GM12878 (cell line): ENCODE results near the gene CIAO2B. TPM values are rescaled to one million over a fixed set of nuclear protein-coding genes. Genes with fewer than 3 reads are reported as not detected.

Source experiments
- CBX3 ChIP-seq: fragments of 200-600 bp; sonication (generic); IDR thresholded peaks from 2 replicates; pipeline ENCODE4 v1.6.1; 2016; ENCODE audit warnings: low read depth, borderline replicate concordance
- E2F4 ChIP-seq: IDR thresholded peaks from 2 replicates; pipeline ENCODE4 v1.6.1; 2012; ENCODE audit warnings: low read depth, low read length, improper control_type of control experiment
- E2F8 ChIP-seq: fragments of 450-650 bp; IDR thresholded peaks from 2 replicates; pipeline ENCODE4 v1.6.1; 2018; ENCODE audit warnings: mild to moderate bottlenecking, low read depth, moderate library complexity; ENCODE audit not compliant: partially characterized antibody
- EGR1 ChIP-seq, 2 experiments: IDR thresholded peaks; 1 replicate in 1 of 2; 2 replicates in 1 of 2; pipeline ENCODE4 v1.6.1; 2011 to 2012; ENCODE audit warnings: low read depth in 2 of 2, low read length in 2 of 2, borderline replicate concordance in 1 of 2, mild to moderate bottlenecking in 1 of 2, moderate library complexity in 1 of 2
- GATAD2B ChIP-seq: fragments of 450-650 bp; conservative IDR thresholded peaks from 2 replicates; pipeline ENCODE4 v1.6.1; 2017; ENCODE audit warnings: low read depth, mild to moderate bottlenecking, moderate library complexity
- HDAC6 ChIP-seq: fragments of 200-600 bp; sonication (generic); IDR thresholded peaks from one replicate; pipeline ENCODE4 v1.8.0; 2017; ENCODE audit warnings: antibody characterized with exemption; ENCODE audit not compliant: unreplicated experiment
- IRF3 ChIP-seq: fragments of 450-650 bp; IDR thresholded peaks from 2 replicates; pipeline ENCODE4 v1.6.1; 2014; ENCODE audit warnings: mild to moderate bottlenecking
- NR2C1 ChIP-seq: fragments of 450-650 bp; IDR thresholded peaks from 2 replicates; pipeline ENCODE4 v1.6.1; 2017; ENCODE audit warnings: antibody characterized with exemption, mild to moderate bottlenecking, moderate library complexity
- NR2F1 ChIP-seq: fragments of 450-650 bp; conservative IDR thresholded peaks from 2 replicates; pipeline ENCODE4 v1.6.1; 2017; ENCODE audit warnings: mild to moderate bottlenecking
- PAX5 ChIP-seq: IDR thresholded peaks from 2 replicates; pipeline ENCODE4 v1.6.1; 2011; ENCODE audit warnings: low read depth, low read length, borderline replicate concordance
- POLR2A ChIP-seq: IDR thresholded peaks from 2 replicates; pipeline ENCODE4 v1.6.1; 2011; ENCODE audit warnings: low read depth, mild to moderate bottlenecking, low read length
- POU2F2 ChIP-seq: IDR thresholded peaks from 3 replicates; pipeline ENCODE4 v1.6.1; 2011; ENCODE audit warnings: low read depth, mild to moderate bottlenecking, low read length, borderline replicate concordance
- RB1 ChIP-seq: fragments of 450-650 bp; formaldehyde crosslinking; IDR thresholded peaks from 2 replicates; pipeline ENCODE4 v1.6.1; 2017; ENCODE audit warnings: mild to moderate bottlenecking, borderline replicate concordance
- RCOR1 ChIP-seq: conservative IDR thresholded peaks from 2 replicates; pipeline ENCODE4 v1.6.1; 2012; ENCODE audit warnings: low read depth, low read length, improper control_type of control experiment
- RELA ChIP-seq: fragments of 450-650 bp; IDR thresholded peaks from 2 replicates; pipeline ENCODE4 v1.8.0; 2014; ENCODE audit warnings: borderline replicate concordance; ENCODE audit not compliant: partially characterized antibody
- SIX5 ChIP-seq: IDR thresholded peaks from 2 replicates; pipeline ENCODE4 v1.6.1; 2011; ENCODE audit warnings: mild to moderate bottlenecking, low read depth, low read length, moderate library complexity; ENCODE audit not compliant: severe bottlenecking
- SKIL ChIP-seq: fragments of 450-650 bp; IDR thresholded peaks from 2 replicates; pipeline ENCODE4 v1.6.1; 2017; ENCODE audit warnings: mild to moderate bottlenecking, low read depth, inconsistent platforms; ENCODE audit not compliant: poor library complexity, severe bottlenecking
- SMAD5 ChIP-seq: IDR thresholded peaks from 2 replicates; pipeline ENCODE4 v1.6.1; 2016; ENCODE audit warnings: antibody characterized with exemption, low read depth
- SP1 ChIP-seq: IDR thresholded peaks from one replicate; pipeline ENCODE4 v1.6.1; 2011; ENCODE audit warnings: low read depth, low read length
- SRF ChIP-seq, 2 experiments: IDR thresholded peaks; 2 replicates each; pipeline ENCODE4 v1.6.1; 2011; ENCODE audit warnings: low read depth in 2 of 2, low read length in 2 of 2, mild to moderate bottlenecking in 1 of 2, moderate library complexity in 1 of 2
- STAT1 ChIP-seq: fragments of 450-650 bp; conservative IDR thresholded peaks from 2 replicates; pipeline ENCODE4 v1.6.1; 2014; ENCODE audit warnings: antibody characterized with exemption, mild to moderate bottlenecking
- TAF1 ChIP-seq: IDR thresholded peaks from 2 replicates; pipeline ENCODE4 v1.6.1; 2011; ENCODE audit warnings: mild to moderate bottlenecking, low read depth, low read length, borderline replicate concordance
- TBL1XR1 ChIP-seq: IDR thresholded peaks from 2 replicates; pipeline ENCODE4 v1.6.1; 2012; ENCODE audit warnings: low read depth, low read length, improper control_type of control experiment
- TCF3 ChIP-seq: IDR thresholded peaks from 2 replicates; pipeline ENCODE4 v1.6.1; 2012; ENCODE audit warnings: low read depth, mild to moderate bottlenecking, low read length, borderline replicate concordance; ENCODE audit not compliant: insufficient read depth
- polyA plus RNA-seq, 11 experiments: library from polyadenylated mRNA; depleted of rRNA in 4 of 11; unstranded in 6 of 11; stranded (reverse) in 5 of 11; fragments of >200 nt; fragmentation: Nextera tagmentation in 4 of 11; fragmentation: Illumina TruSeq in 1 of 11; extraction: Ambion mirVana in 4 of 11; extraction: Trizol in 1 of 11; gene quantifications; 1 replicate in 1 of 11; 2 replicates in 10 of 11; pipeline versions ENCODE4 v1.2.1 to v1.2.3, GENCODE V29; 2011 to 2016; ENCODE audit warnings: inconsistent platforms in 2 of 11, missing spikeins in 2 of 11, low read depth in 1 of 11
- total RNA-seq, 4 experiments: library from RNA; depleted of rRNA in 3 of 4; stranded (reverse); fragments of >200 nt in 3 of 4; fragmentation: Illumina TruSeq in 1 of 4; extraction: Trizol in 1 of 4; gene quantifications; 2 replicates each; pipeline versions ENCODE4 v1.2.1 to v1.2.3, GENCODE V29; 2013 to 2021

CIAO2B gene
- total and polyA plus RNA-seq, 10 of the 15 experiments (the other 5 are each of a cell fraction or from before 2014, with no cell fraction given) = 76.4 to 241 (median 138) TPM

GRCh38 chr16:66934138-66934838, at the start of gene CIAO2B (continued):
- TF ChIP-seq SMAD5 (peak; percentile 79), NR2F1 (no peak; the same call in 1 of the 2 replicates), PAX5 (peak; percentile 56; the same call in 1 of the 2 replicates), RB1 (peak; percentile 40; the same call in 1 of the 2 replicates), SP1 (peak; percentile 86), GATAD2B (peak; percentile 71; the same call in 1 of the 2 replicates), SRF (IDR thresholded peaks at IDR 0.05; ENCODE audit: low read depth in 2 of 2, low read length in 2 of 2) (no peak; a peak in 1 of 4 replicates), SKIL (no peak), NR2C1 (no peak), STAT1 (no peak; the same call in 1 of the 2 replicates), RELA (no peak), CBX3 (no peak), RCOR1 (no peak), SIX5 (peak; percentile 49), POU2F2 (peak; percentile 50; the same call in 2 of the 3 replicates), E2F4 (no peak), HDAC6 (no peak), IRF3 (no peak), TCF3 (peak; percentile 47; the same call in 1 of the 2 replicates), E2F8 (no peak), TBL1XR1 (no peak), EGR1 (IDR thresholded peaks at IDR 0.05; ENCODE audit: borderline replicate concordance in 1 of 2, low read depth in 2 of 2, low read length in 2 of 2) (0 out of 3 replicates have a peak, but pooled peaks of 1 of the 2 experiments have one; percentile 28), TAF1 (peak; percentile 78; the same call in 1 of the 2 replicates), POLR2A (peak; percentile 98)
